Measurements from ENCODE around the gene RPP14. TPM values are rescaled to one million over a fixed set of nuclear protein-coding genes. Genes with fewer than 3 reads are reported as not detected.

RPP14 gene
- total and polyA plus RNA-seq, 10 of the 15 experiments (the other 5 are each of a cell fraction or from before 2014, with no cell fraction given), result 9.1 to 21.2 (median 12.7) TPM

- Histone ChIP-seq H3K9me3 (replicated peaks; ENCODE audit: control insufficient read depth, insufficient read depth, low read length) (no peaks in the 10 kb centered on the region), H3K4me3 (no peak overlapping the region), H3K9ac (ENCODE audit: control insufficient read depth, insufficient read depth, low read length) (no peak overlapping the region), H3K36me3 (ENCODE audit: control insufficient read depth in 2 of 2, insufficient read depth in 2 of 2, low read length in 1 of 2) (no peaks in the 10 kb centered on the region), H3K4me1 (ENCODE audit: control insufficient read depth, insufficient read depth, low read length) (peaks cover 36% of the 10 kb centered on the region), H3K27me3 (replicated peaks in 1 of 2; ENCODE audit: control insufficient read depth in 2 of 2, insufficient read depth in 2 of 2, low read length in 1 of 2) (no peaks in the 10 kb centered on the region), H3K79me2 (ENCODE audit: control insufficient read depth, insufficient read depth, low read length) (peaks cover 5% of the 10 kb centered on the region), H2AFZ (ENCODE audit: control insufficient read depth, low read depth, low read length) (no peak overlapping the region), H3K27ac (ENCODE audit: control insufficient read depth, insufficient read depth) (no peak overlapping the region), H3K4me2 (ENCODE audit: control insufficient read depth, insufficient read depth) (no peak overlapping the region), H4K20me1 (ENCODE audit: control insufficient read depth, insufficient read depth) (no peaks in the 10 kb centered on the region)
- TF ChIP-seq BCL11A (IDR thresholded peaks at IDR 0.05; ENCODE audit: low read depth, low read length) (no peak), NBN (IDR thresholded peaks at IDR 0.05) (no peak), ZNF622 (IDR thresholded peaks at IDR 0.05) (no peak), NR2F1 (conservative IDR thresholded peaks at IDR 0.05) (no peak), IRF3 (IDR thresholded peaks at IDR 0.05) (no peak), CHD2 (IDR thresholded peaks at IDR 0.05; ENCODE audit: borderline replicate concordance, low read depth, low read length) (no peak), TCF12 (IDR thresholded peaks at IDR 0.05; ENCODE audit: low read depth, low read length) (no peak), FOXK2 (IDR thresholded peaks at IDR 0.05) (no peak), RBBP5 (conservative IDR thresholded peaks at IDR 0.05) (no peak), POLR2AphosphoS5 (IDR thresholded peaks at IDR 0.05; ENCODE audit: low read length) (no peak), PKNOX1 (IDR thresholded peaks at IDR 0.05) (no peak), SREBF1 (IDR thresholded peaks at IDR 0.05; ENCODE audit: low read length) (no peak), ELK1 (IDR thresholded peaks at IDR 0.05; ENCODE audit: low read depth, low read length) (no peak), BHLHE40 (IDR thresholded peaks at IDR 0.05; ENCODE audit: borderline replicate concordance in 1 of 2, low read depth in 2 of 2, low read length in 1 of 2) (no peak)
- DNase-seq (ENCODE audit: low read depth, low spot score), result no peak
- WGBS (ENCODE audit: insufficient coverage, insufficient replicate concordance, low lambda C conversion rate, missing lambda C conversion rate), result 98% methylated on average over 3 of the region's 3 CpGs
- BruUV-seq (replicated peaks), result no TSS peak
- ChIA-PET RAD21 (ENCODE audit: unreplicated experiment) (interaction anchor here (0.8 to 2.9 kb wide), 3 partner anchors 10 to 31 kb away, joined by 3 to 30 read pairs (median 3); no protein-coding TSS in a partner anchor), SMC1A (ENCODE audit: uncharacterized antibody, unreplicated experiment) (interaction anchor here (1.0 to 15.0 kb wide), 4 partner anchors 21 to 69 kb away, joined by 3 to 324 read pairs (median 16); partner anchors contain the start of gene PXK), POLR2A (interaction anchor here (1.1 to 12.7 kb wide), 3 partner anchors 10 to 30 kb away, joined by 3 to 221 read pairs (median 14); partner anchors contain the start of gene PXK), CTCF (interaction anchor here (0.6 to 12.5 kb wide), 4 partner anchors 20 to 180 kb away, joined by 3 to 204 read pairs (median 8); partner anchors contain the start of genes HTD2, PXK and RPP14)
- in situ Hi-C loops (cut with MboI), result no loop called here
- ATAC-seq, result no peak
- intact Hi-C loops (cut with micrococcal nuclease; ENCODE audit: unreplicated experiment), result no loop called here
- no peak for FAIRE-seq
Observed at GRCh38 chr3:58357402-58357801, 51.4 kb downstream of the RPP14 start.

Data from GM12878 (cell line).